COLO668 (cell line): ENCODE data around the gene WSB1.

Source experiments
- DNase-seq: peaks from one replicate; lab custom pipeline; 2025; ENCODE audit not compliant: unreplicated experiment; lab: John Stamatoyannopoulos, UW

WSB1 gene

DNA sequence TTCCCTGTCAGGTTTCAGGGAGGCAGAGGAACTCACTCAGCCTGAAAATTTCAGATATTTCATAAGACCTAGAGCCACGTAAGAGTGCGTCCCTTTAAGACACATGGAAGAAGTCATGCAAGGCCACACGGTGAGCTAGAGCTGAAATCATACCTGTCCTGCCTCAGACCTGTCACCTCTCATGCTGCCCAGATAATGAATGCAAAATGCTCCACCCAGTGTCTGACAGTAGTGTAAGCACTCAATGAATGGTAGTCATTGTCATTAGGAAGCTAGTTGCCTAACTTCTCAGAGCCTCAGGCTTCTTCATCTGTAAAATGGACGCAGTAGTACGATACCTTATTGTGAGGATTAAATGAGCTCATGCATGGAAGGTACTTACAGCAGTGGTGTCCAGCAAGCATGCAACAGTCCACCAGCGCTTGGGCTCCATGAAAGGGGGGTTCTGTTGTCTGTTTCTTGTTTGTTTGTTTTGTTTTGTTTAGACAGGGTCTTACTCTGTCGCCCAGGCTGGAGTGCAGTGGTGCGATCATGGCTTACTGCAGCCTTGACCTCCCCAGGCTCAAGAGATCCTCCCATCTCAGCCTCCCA is 60.7 kb downstream of the WSB1 start:
- DNase-seq: no peak

DNA sequence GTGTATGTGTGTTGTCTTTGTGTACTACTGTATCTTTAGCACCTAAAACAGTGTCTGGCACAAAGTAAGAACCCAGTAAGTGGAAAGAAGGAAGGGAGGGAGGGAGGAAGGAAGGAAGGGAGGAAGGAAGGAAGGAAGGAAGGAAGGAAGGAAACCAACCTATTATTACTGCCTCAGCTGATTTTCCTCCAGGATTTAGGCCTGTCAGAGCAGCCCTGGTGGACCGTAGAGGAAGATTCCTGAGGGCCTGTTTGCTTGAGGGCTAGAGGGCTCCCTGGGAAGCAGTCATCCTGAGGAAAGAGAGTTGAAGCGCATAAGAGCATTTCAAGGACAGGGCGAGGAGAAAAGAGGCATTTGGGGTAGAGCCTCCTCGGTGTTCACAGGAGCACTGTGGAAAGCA is 61.5 kb downstream of the WSB1 start:
- no peak for DNase-seq

DNA sequence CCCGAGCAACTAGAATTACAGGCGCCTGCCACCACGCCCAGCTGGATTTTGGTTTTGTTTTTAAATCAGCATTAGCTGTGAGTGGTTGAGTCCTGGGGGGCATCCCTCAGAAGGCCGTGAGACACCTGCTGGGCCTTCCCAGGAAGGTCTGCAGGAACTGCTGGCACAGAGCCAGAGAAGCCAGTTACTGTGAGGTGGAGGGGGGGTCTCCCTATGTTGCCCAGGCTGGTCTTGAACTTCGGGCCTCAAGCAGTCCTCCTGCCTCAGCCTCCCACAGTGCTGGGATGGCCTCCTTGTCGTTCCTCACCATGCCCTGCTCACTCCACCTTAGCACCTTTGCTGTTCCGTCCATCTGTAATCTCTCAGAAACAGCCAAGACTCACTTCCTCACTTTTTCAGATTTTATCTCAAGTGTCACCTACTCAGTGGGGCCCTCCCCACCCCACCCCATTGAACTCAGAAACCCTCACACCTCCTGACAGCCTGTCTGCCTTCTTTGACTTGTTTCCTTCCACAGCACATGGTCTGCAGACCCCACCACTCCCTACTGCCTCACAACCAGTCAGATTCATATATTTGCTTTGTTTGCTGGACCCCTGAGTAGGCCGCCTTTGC is 62.3 kb downstream of the WSB1 start:
- no peak for DNase-seq

DNA sequence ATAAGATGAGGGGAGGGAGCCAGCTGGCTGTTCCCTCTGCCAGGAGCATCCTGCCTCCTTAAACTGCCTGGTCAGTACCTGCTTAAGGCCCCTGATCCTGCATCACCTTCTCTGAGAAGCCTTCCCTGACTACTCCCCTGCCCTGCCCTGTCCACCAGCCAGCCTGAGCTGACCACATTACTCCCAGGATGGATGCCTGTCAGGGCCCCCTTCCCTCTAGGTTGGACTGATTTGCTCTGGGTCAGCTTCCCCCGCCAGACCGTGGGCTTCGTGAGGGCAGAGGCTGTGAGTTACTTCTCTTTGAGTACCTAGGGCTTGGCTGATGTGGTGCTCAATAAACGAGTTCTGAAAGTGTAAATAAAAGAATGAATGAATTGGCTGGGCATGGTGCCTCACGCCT is 63.3 kb downstream of the WSB1 start:
- no peak for DNase-seq

DNA sequence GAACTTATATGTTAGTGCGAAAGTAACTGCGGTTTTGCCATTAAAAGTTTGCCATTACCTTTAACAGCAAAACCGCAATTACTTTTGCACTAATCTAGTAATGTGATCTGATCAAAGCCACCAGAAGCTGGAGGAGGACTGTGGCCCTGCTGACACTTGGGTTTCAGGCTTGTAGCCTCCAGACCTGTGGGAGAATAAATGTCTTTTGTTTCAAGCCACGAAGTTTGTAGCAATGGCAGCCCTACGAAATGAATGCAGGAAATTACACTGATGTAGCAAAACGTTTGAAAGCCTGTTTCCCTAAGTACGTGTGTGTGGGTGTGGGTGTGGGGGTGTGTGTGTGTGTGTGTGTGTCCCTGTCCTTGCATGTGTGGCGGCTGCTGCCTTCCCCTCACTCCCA is 66.6 kb downstream of the WSB1 start:
- DNase-seq: no peak

DNA sequence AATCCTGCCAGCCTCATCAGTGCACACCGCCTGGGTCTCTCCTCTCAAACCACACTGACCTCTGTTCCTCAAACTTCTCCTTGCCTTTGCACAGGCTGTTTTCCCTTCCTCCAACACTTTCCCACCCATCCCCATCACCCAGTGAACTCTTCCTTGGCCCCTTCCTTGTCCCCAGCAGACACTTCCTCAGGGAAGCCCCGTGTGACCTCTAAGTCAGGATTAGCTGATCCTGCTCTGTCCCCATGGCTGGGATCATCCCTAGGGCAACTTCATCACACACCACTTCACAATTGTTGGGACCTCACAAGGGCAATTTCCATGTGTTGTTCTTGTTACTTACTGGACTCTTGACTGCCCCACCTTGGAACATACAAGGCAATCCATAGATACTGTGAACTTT is 67.8 kb downstream of the WSB1 start:
- no peak for DNase-seq

DNA sequence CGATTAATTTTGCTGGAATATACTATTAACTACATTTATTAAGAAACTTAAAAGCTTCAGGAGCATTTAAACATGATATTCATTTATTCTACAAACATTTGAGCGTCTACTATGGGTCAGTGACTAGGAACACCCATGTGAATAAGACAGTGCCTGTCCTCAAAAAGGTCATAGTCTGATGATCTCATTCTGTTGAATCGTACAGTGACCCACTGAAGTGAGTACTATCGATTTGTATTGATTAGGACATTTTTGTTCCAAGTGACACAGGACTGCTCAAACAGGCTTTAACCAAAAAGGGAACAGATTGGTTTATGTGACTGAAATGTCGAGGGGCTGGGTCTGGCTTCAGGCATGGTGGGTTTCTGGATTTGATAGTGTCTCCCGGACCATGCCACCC is 68.6 kb downstream of the WSB1 start:
- DNase-seq: no peak

DNA sequence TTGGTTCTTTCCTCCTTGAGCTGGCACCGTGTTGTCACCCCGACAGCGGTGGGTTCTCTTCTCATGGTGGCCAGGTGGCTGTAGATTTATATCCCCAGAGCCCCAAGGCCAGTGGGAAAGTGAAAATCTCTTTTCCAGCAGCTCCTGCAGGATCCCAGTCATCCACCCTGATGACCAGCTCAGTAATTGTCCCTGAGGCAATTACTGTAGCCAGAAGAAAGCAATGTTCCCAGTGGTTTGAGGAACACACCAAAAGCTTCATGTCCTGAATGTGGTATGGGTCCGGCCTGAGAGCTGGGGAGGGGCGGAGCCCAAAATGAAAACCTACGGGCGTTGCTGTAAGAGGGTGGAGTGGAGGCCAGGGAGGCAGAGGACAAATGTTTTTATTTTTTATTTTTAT is 69.0 kb downstream of the WSB1 start:
- no peak for DNase-seq

DNA sequence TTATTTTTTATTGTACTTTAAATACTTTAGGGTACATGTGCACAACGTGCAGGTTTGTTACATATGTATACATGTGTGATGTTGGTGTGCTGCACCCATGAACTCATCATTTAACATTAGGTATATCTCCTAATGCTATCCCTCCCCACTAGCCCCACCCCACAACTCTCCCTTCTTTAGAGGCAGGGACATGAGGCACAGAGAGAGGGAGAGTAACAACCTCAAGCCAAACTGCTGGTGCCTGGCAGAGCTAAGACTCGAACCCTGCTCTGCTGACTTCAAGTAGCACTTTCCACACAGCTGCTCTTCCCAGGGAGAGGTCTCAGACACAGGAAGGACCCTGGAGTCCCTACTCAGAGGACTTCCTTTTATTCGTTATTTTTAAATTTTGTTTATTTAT is 69.4 kb downstream of the WSB1 start:
- no peak for DNase-seq
